HepG2 (cell line): ENCODE results near the gene LHFPL2. TPM values are rescaled to one million over a fixed set of nuclear protein-coding genes. Genes with fewer than 3 reads are reported as not detected.

Experiments used
- CCDC6 ChIP-seq: sonication (generic); formaldehyde crosslinking; IDR thresholded peaks from 2 replicates; pipeline ENCODE4 v1.8.1; 2022; ENCODE audit warnings: mild to moderate bottlenecking, missing genetic modification reagents, moderate library complexity
- CEBPB ChIP-seq: IDR thresholded peaks from 2 replicates; pipeline ENCODE4 v1.6.1; 2011; ENCODE audit warnings: low read depth, low read length, improper control_type of control experiment, borderline replicate concordance
- CHCHD3 ChIP-seq: sonication (generic); formaldehyde crosslinking; IDR thresholded peaks from 2 replicates; pipeline ENCODE4 v1.8.0; 2022; ENCODE audit warnings: mild to moderate bottlenecking, missing genetic modification reagents, moderate library complexity
- DBP ChIP-seq: sonication (generic); formaldehyde crosslinking; IDR thresholded peaks from 2 replicates; pipeline ENCODE4 v1.4.0; 2020; ENCODE audit warnings: missing genetic modification reagents; ENCODE audit errors: not compliant biosample characterization
- EHMT2 ChIP-seq: fragments of 200-600 bp; sonication (generic); IDR thresholded peaks from 2 replicates; pipeline ENCODE4 v1.7.0; 2017; ENCODE audit warnings: antibody characterized with exemption, low read depth, low read length, borderline replicate concordance
- FOXK1 ChIP-seq: sonication (generic); formaldehyde crosslinking; IDR thresholded peaks from 2 replicates; pipeline ENCODE4 v1.4.0; 2020; ENCODE audit warnings: low read depth, missing genetic modification reagents, borderline replicate concordance
- GLMP ChIP-seq: sonication (generic); formaldehyde crosslinking; IDR thresholded peaks from 2 replicates; pipeline ENCODE4 v1.9.0; 2021; ENCODE audit warnings: missing genetic modification reagents, mild to moderate bottlenecking, borderline replicate concordance
- KLF9 ChIP-seq: IDR thresholded peaks from 2 replicates; pipeline ENCODE4 v1.6.1; 2016; ENCODE audit warnings: low read depth
- KMT2A ChIP-seq: sonication (generic); formaldehyde crosslinking; IDR thresholded peaks from 2 replicates; pipeline ENCODE4 v1.4.0; 2020; ENCODE audit warnings: missing genetic modification reagents
- MBD4 ChIP-seq: IDR thresholded peaks from 2 replicates; pipeline ENCODE4 v1.6.1; 2012; ENCODE audit warnings: low read length, inconsistent platforms, borderline replicate concordance
- PITX1 ChIP-seq: sonication (generic); formaldehyde crosslinking; IDR thresholded peaks from 2 replicates; pipeline ENCODE4 v1.5.1; 2020; ENCODE audit warnings: mild to moderate bottlenecking, missing genetic modification reagents
- POLR2A ChIP-seq, 2 experiments: IDR thresholded peaks; 2 replicates each; pipeline ENCODE4 v1.6.1; 2011; ENCODE audit warnings: low read depth in 2 of 2, low read length in 2 of 2, mild to moderate bottlenecking in 1 of 2, moderate library complexity in 1 of 2; ENCODE audit not compliant: insufficient read depth in 1 of 2
- SALL1 ChIP-seq: sonication (generic); formaldehyde crosslinking; IDR thresholded peaks from 2 replicates; pipeline ENCODE4 v1.8.0; 2022; ENCODE audit warnings: mild to moderate bottlenecking, missing genetic modification reagents
- SIN3A ChIP-seq: IDR thresholded peaks from 2 replicates; pipeline ENCODE4 v1.6.1; 2011; ENCODE audit warnings: low read depth, mild to moderate bottlenecking, control low read depth, low read length, borderline replicate concordance
- SMYD3 ChIP-seq: sonication (generic); formaldehyde crosslinking; IDR thresholded peaks from 2 replicates; pipeline ENCODE4 v1.8.1; 2023; ENCODE audit warnings: mild to moderate bottlenecking, missing genetic modification reagents
- SP5 ChIP-seq: IDR thresholded peaks from 2 replicates; pipeline ENCODE4 v1.6.1; 2016; ENCODE audit warnings: low read depth, borderline replicate concordance
- SRSF4 ChIP-seq: fragments of 200-400 bp; formaldehyde crosslinking; IDR thresholded peaks from one replicate; pipeline ENCODE4 v1.6.1; 2018; ENCODE audit warnings: mild to moderate bottlenecking, low read depth, low read length, moderate library complexity; ENCODE audit not compliant: poor library complexity, severe bottlenecking
- TRAFD1 ChIP-seq: sonication (generic); formaldehyde crosslinking; IDR thresholded peaks from 2 replicates; pipeline ENCODE4 v1.5.1; 2020; ENCODE audit warnings: missing genetic modification reagents, mild to moderate bottlenecking, borderline replicate concordance
- ZNF12 ChIP-seq: sonication (generic); formaldehyde crosslinking; IDR thresholded peaks from 2 replicates; pipeline ENCODE4 v1.5.0; 2020; ENCODE audit warnings: missing genetic modification reagents
- ZNF138 ChIP-seq: sonication (generic); formaldehyde crosslinking; IDR thresholded peaks from 2 replicates; pipeline ENCODE4 v1.5.0; 2020; ENCODE audit warnings: mild to moderate bottlenecking, low read depth, missing genetic modification reagents
- ZNF224 ChIP-seq: sonication (generic); formaldehyde crosslinking; IDR thresholded peaks from 2 replicates; pipeline ENCODE4 v1.5.0; 2020; ENCODE audit warnings: mild to moderate bottlenecking, missing genetic modification reagents
- ZNF414 ChIP-seq: sonication (generic); formaldehyde crosslinking; IDR thresholded peaks from 2 replicates; pipeline ENCODE4 v1.5.0; 2020; ENCODE audit warnings: missing genetic modification reagents
- ZNF496 ChIP-seq: sonication (generic); formaldehyde crosslinking; IDR thresholded peaks from 2 replicates; pipeline ENCODE4 v1.8.1; 2023; ENCODE audit warnings: mild to moderate bottlenecking, moderate library complexity, missing genetic modification reagents; ENCODE audit not compliant: insufficient replicate concordance
- ZNF616 ChIP-seq: sonication (generic); formaldehyde crosslinking; IDR thresholded peaks from 2 replicates; pipeline ENCODE4 v1.5.0; 2020; ENCODE audit warnings: low read depth, mild to moderate bottlenecking, missing genetic modification reagents
- ZNF780A ChIP-seq: sonication (generic); formaldehyde crosslinking; IDR thresholded peaks from 2 replicates; pipeline ENCODE4 v1.8.0; 2022; ENCODE audit warnings: mild to moderate bottlenecking, missing genetic modification reagents, moderate library complexity
- ZSCAN22 ChIP-seq: sonication (generic); formaldehyde crosslinking; IDR thresholded peaks from 2 replicates; pipeline ENCODE4 v1.4.0; 2020; ENCODE audit warnings: mild to moderate bottlenecking, missing genetic modification reagents
- ZSCAN31 ChIP-seq: sonication (generic); formaldehyde crosslinking; IDR thresholded peaks from 2 replicates; pipeline ENCODE4 v1.5.0; 2020; ENCODE audit warnings: low read depth, mild to moderate bottlenecking, missing genetic modification reagents
- polyA plus RNA-seq, 8 experiments: library from polyadenylated mRNA; depleted of rRNA in 3 of 8; stranded (reverse) in 7 of 8; unstranded in 1 of 8; fragments of >200 nt; fragmentation: Illumina TruSeq in 4 of 8; extraction: Trizol in 4 of 8; gene quantifications; 2 replicates each; pipeline versions ENCODE4 v1.2.1 to v1.2.3, GENCODE V29; 2011 to 2016; ENCODE audit warnings: low read depth in 4 of 8, missing spikeins in 1 of 8, mixed read lengths in 1 of 8; ENCODE audit not compliant: insufficient read depth in 1 of 8
- total RNA-seq, 5 experiments: library from RNA; depleted of rRNA; stranded (reverse); fragments of >200 nt; fragmentation: Illumina TruSeq; extraction: Trizol; gene quantifications; 2 replicates each; pipeline ENCODE4 v1.2.3, GENCODE V29; 2016; ENCODE audit warnings: low read depth in 1 of 5

LHFPL2 gene
- total and polyA plus RNA-seq, 2 of the 13 experiments (the other 11 are each of a cell fraction or from before 2014, with no cell fraction given) = 6.0 to 20.0 TPM

GRCh38 chr5:78640662-78641474 is 7.7 kb downstream of the LHFPL2 start (continued):
- no peak for TF ChIP-seq SP5
- TF ChIP-seq ZNF496 (CRISPR knock-in tag) = no peak
- no peak for TF ChIP-seq DBP (CRISPR knock-in tag)
- TF ChIP-seq ZNF12 (CRISPR knock-in tag) = no peak
- no peak for TF ChIP-seq KLF9 (CRISPR knock-in tag)
- no peak for TF ChIP-seq GLMP (CRISPR knock-in tag)
- no peak for TF ChIP-seq SIN3A
- TF ChIP-seq ZNF616 (CRISPR knock-in tag) = no peak
- TF ChIP-seq CHCHD3 = no peak
- TF ChIP-seq ZSCAN31 = no peak
- 0 out of 2 replicates have a peak, but pooled peaks have one; percentile 38 for TF ChIP-seq ZNF414 (CRISPR knock-in tag)
- no peak for TF ChIP-seq SRSF4
- no peak for TF ChIP-seq CEBPB
- no peak for TF ChIP-seq PITX1
- 0 out of 2 replicates have a peak, but pooled peaks have one; percentile 44 for TF ChIP-seq CCDC6
- peak in 1 of 2 experiments; percentile 56; a peak in 2 of 4 replicates for TF ChIP-seq POLR2A (IDR thresholded peaks at IDR 0.05; ENCODE audit: insufficient read depth in 1 of 2, low read depth in 2 of 2, low read length in 2 of 2)
- TF ChIP-seq FOXK1 (CRISPR knock-in tag) = no peak
- TF ChIP-seq SALL1 (CRISPR knock-in tag) = peak; percentile 19; the same call in 1 of the 2 replicates
- no peak for TF ChIP-seq KMT2A (CRISPR knock-in tag)
- no peak for TF ChIP-seq ZNF138 (CRISPR knock-in tag)
- TF ChIP-seq MBD4 = no peak
- no peak for TF ChIP-seq TRAFD1 (CRISPR knock-in tag)
- TF ChIP-seq SMYD3 (CRISPR knock-in tag) = no peak
- TF ChIP-seq EHMT2 = no peak
- TF ChIP-seq ZNF224 = no peak
- TF ChIP-seq ZNF780A (CRISPR knock-in tag) = no peak
- no peak for TF ChIP-seq ZSCAN22 (CRISPR knock-in tag)
